MCF 10A (cell line): ENCODE data around the gene GP1BB. TPM values are rescaled to one million over a fixed set of nuclear protein-coding genes. Genes with fewer than 3 reads are reported as not detected.

Source experiments
- BruUV-seq: library from RNA; stranded (reverse); fragments of 400-500 nt; replicated peaks from 2 replicates; lab custom pipeline; 2021; lab: Mats Ljungman, UMichigan
- CTCF ChIA-PET: fragments of 300-600 bp; sonication (Branson Sonifier 250); formaldehyde crosslinking; extraction: SDS; loops from one replicate; lab custom pipeline; 2021; ENCODE audit warnings: antibody characterized with exemption, inconsistent platforms; lab: Yijun Ruan, JAX
- POLR2A ChIA-PET: fragments of 300-600, 350-650 bp; sonication (Branson Sonifier 250); formaldehyde crosslinking; extraction: SDS; loops from one replicate; lab custom pipeline; 2020; ENCODE audit warnings: antibody characterized with exemption, inconsistent platforms; lab: Yijun Ruan, JAX
- DNase-seq: peaks from one replicate; pipeline ENCODE4 v3.0.0-alpha.2; 2018; ENCODE audit not compliant: unreplicated experiment
- H3K27ac Mint-ChIP-seq: one replicate; pipeline ENCODE4 v1.8.0; 2022; ENCODE audit warnings: mild to moderate bottlenecking, low read depth, mixed read lengths; ENCODE audit not compliant: unreplicated experiment
- H3K27me3 Mint-ChIP-seq: one replicate; pipeline ENCODE4 v1.8.0; 2022; ENCODE audit warnings: mixed read lengths; ENCODE audit not compliant: insufficient read depth, unreplicated experiment
- H3K36me3 Mint-ChIP-seq: one replicate; pipeline ENCODE4 v1.8.0; 2022; ENCODE audit warnings: mild to moderate bottlenecking, moderate library complexity, mixed read lengths; ENCODE audit not compliant: insufficient read depth, unreplicated experiment
- H3K4me1 Mint-ChIP-seq: one replicate; pipeline ENCODE4 v1.8.0; 2022; ENCODE audit warnings: mixed read lengths; ENCODE audit not compliant: insufficient read depth, unreplicated experiment
- H3K4me3 Mint-ChIP-seq: one replicate; pipeline ENCODE4 v1.8.0; 2022; ENCODE audit warnings: mild to moderate bottlenecking, moderate library complexity, mixed read lengths; ENCODE audit not compliant: unreplicated experiment
- H3K9me3 Mint-ChIP-seq: one replicate; pipeline ENCODE4 v1.8.0; 2022; ENCODE audit warnings: mixed read lengths; ENCODE audit not compliant: unreplicated experiment
- CTCF ChIP-seq: fragments of 200-600 bp; IDR thresholded peaks from one replicate; pipeline ENCODE4 v1.8.0; 2022; ENCODE audit warnings: antibody characterized with exemption, mild to moderate bottlenecking; ENCODE audit not compliant: unreplicated experiment
- intact Hi-C: fragments of 100-400 bp; cut with micrococcal nuclease; formaldehyde crosslinking; loops from 2 replicates; pipeline ENCODE4 v1.14.1; 2022
- total RNA-seq: library from RNA; stranded (reverse); gene quantifications from 2 replicates; pipeline ENCODE4 v1.2.3, GENCODE V29; 2022

GP1BB gene
- total RNA-seq, 1 experiment from 2014 or later = 0.37 TPM

- Mint-ChIP-seq H3K4me3 (no peak overlapping the region), H3K4me1 (no peaks in the 10 kb centered on the region), H3K27ac (no peak overlapping the region), H3K27me3 (peaks cover 47% of the 10 kb centered on the region), H3K9me3 (peaks cover 6% of the 10 kb centered on the region), H3K36me3 (no peaks in the 10 kb centered on the region)
- no TSS peak for BruUV-seq
- TF ChIP-seq CTCF = no peak
- no peak for DNase-seq
- CTCF ChIA-PET = interaction anchor here (0.6 to 2.0 kb wide), 14 partner anchors 7 to 715 kb away, joined by 3 to 7 read pairs (median 3); no protein-coding TSS in a partner anchor
- intact Hi-C loops = no loop called here
- POLR2A ChIA-PET = no interaction called here
Observed at GRCh38 chr22:19680287-19680881, 43.0 kb upstream of the GP1BB start.

GRCh38 chr22:19680911-19681862 is 42.2 kb upstream of the GP1BB start:
- intact Hi-C loops = no loop called here
- no peak for DNase-seq
- H3K27ac Mint-ChIP-seq = no peak overlapping the region
- POLR2A ChIA-PET = no interaction called here
- CTCF ChIA-PET = interaction anchor here (0.7 to 2.0 kb wide), 4 partner anchors 7 to 142 kb away, joined by 3 to 7 read pairs (median 4); no protein-coding TSS in a partner anchor
- BruUV-seq = no TSS peak
- TF ChIP-seq CTCF = no peak
- H3K36me3 Mint-ChIP-seq = no peaks in the 10 kb centered on the region
- peaks cover 39% of the 10 kb centered on the region for H3K27me3 Mint-ChIP-seq
- no peak overlapping the region for H3K4me3 Mint-ChIP-seq
- peaks cover 6% of the 10 kb centered on the region for H3K9me3 Mint-ChIP-seq
- no peaks in the 10 kb centered on the region for H3K4me1 Mint-ChIP-seq

GRCh38 chr22:19681863-19682245 is 41.5 kb upstream of the GP1BB start:
- no peak for DNase-seq
- TF ChIP-seq CTCF = no peak
- H3K27ac Mint-ChIP-seq = no peak overlapping the region
- H3K4me3 Mint-ChIP-seq = no peak overlapping the region
- peaks cover 6% of the 10 kb centered on the region for H3K9me3 Mint-ChIP-seq
- H3K27me3 Mint-ChIP-seq = peaks cover 36% of the 10 kb centered on the region
- no peaks in the 10 kb centered on the region for H3K36me3 Mint-ChIP-seq
- H3K4me1 Mint-ChIP-seq = no peaks in the 10 kb centered on the region
- POLR2A ChIA-PET = no interaction called here
- intact Hi-C loops = no loop called here
- no TSS peak for BruUV-seq
- CTCF ChIA-PET = interaction anchor here (0.7 kb wide), 1 partner anchor 143 kb away, joined by 3 read pairs; no protein-coding TSS in a partner anchor

GRCh38 chr22:19686946-19687345 is 36.4 kb upstream of the GP1BB start:
- Mint-ChIP-seq H3K36me3 (no peaks in the 10 kb centered on the region), H3K4me1 (peaks cover 6% of the 10 kb centered on the region), H3K9me3 (no peaks in the 10 kb centered on the region), H3K27me3 (peaks cover 25% of the 10 kb centered on the region), H3K4me3 (no peak overlapping the region), H3K27ac (no peak overlapping the region)
- BruUV-seq = no TSS peak
- POLR2A ChIA-PET = no interaction called here
- intact Hi-C loops = no loop called here
- CTCF ChIA-PET = interaction anchor here (0.6 kb wide), 1 partner anchor 415 kb away, joined by 6 read pairs; no protein-coding TSS in a partner anchor
- DNase-seq = no peak
- TF ChIP-seq CTCF = no peak
